Articular chondrocyte of knee joint (primary cell): ENCODE results near the gene NDUFV3. TPM values are rescaled to one million over a fixed set of nuclear protein-coding genes. Genes with fewer than 3 reads are reported as not detected.

Experiments used
- small RNA-seq: library from RNA; depleted of rRNA; stranded (forward); fragments of <200 nt; gene quantifications from one replicate; pipeline ENCODE3, GENCODE V24; 2012
- total RNA-seq: library from RNA; depleted of rRNA; stranded (reverse); fragments of >200 nt; gene quantifications from 2 replicates; pipeline ENCODE4 v1.2.3, GENCODE V29; 2012

NDUFV3 gene
- 63.6 and 64.4 TPM in 2 replicates for total RNA-seq

DNA sequence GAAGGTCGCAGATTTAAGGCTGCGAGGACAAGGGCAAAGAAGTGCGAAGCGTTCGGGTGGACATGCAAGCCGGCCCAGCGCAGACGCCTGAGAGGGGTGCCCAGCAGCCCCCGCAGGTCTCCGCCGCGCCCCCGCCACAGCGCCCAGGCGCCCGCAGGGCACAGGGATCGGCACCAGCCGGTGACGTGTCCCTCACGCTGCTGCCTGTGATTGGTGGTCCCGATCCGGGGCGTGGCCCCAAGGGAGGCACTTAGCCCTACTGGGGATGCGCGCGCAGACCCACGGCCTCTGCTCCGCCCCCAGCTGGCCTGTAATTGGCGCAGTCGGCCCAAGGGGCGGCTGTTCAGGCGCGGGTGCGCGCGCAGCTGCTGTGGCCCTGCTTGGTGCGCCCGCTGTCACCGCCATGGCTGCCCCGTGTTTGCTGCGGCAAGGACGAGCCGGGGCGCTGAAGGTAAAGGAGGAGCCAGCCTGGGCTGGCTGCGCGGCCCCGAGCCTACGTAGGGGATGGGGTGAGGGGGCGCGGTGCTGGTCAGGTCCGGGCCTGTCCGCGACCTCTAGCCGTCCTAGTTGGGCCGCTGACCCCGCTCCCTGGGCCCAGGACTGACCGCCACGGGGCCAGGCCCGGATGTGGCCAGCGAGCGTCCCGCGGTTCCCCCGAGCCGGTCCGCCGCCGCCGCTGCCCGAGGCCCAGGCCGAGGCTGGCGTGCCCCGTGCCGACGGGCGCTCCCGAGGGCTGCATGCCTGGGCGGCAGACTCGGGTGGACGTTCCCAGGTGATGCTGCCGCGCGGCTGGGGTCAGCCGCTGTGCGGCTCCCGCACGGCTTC lies at the start of gene NDUFV3:
Gene NDUFV3, plus strand, starts transcription at position 379 of the 825 bp plus-strand sequence. Its CDS starts 25 bp downstream, at position 404.

DNA sequence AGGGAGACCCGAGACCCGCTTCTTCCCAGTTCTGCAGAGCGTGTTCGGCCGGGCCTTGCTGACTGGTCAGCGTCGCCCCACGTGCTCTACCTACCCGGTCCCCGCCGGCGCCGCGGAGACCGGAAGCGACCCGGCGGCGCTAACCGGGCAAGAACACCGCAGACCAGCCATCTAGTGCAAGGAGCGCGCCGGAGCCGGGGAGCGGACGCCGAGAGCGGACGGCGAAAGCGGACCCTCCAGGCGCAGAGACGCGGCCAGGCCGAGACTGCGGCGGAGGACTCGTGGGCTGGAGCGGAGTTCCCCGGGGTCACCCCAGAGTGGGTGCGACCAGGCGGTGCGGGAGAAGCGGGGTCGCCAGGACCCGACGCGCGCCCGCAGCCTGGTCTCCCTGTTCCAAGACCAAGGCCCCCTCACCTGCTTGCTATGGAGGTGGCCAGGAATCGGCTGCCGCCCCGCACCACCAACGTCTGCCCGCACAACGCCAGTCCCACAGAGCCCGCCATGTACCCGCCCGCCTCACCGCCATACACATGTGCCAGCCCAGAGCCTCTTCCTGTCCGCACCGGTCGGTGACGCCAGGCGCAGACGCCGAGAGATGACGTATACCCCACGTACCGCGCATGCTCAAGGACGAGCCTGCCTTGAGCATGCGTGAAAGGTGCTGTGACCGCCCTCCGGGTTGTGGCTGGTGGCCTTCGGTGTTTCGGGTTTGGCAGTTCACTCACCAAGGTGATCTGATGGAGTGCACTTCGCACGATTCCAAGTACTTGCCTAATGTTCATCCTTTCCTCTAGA lies 13.9 kb upstream of the NDUFV3 start, which contains the start of gene WDR4:
Gene WDR4, minus strand, starts transcription at position 547 of the 795 bp plus-strand sequence. Its CDS starts 44 bp downstream, at position 503.

DNA sequence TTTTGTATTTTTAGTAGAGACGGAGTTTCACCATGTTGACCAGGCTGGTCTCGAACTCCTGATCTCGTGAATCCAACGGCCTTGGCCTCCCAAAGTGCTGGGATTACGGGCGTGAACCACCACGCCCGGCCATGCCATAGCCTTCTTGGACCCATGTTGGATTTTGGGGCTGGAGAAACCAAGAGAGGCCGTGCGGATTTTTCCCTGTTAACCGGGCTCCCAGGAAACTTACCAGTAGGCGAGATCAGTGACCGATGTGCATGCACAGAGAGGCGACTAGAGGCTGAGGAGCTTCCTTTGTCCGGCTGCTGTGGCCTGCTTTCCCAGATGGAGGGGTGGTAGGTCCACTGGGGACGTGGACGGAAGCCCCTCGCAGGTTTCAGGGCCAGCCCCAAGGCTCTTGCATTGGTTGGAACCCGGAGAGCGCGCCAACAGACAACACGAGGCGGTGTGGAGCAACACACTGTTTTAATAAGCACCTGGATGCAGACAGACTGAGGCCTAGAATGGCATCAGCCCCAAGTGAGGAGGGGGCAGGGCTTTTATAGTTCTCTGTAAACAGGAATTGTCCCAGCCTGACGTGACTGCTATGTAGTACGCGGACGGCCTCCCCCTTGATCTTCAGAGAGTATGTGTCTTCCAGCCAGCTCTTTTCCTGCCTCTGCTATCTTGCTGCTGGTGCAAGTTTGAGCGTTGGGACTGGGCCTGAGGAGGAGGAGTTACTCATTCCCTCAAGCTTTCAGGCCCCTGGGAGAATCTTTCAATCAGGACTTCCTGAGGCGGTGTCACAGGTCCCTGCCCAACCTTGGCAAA lies 32.2 kb downstream of the NDUFV3 start, which contains the start of gene ERVH48-1:
Gene ERVH48-1, minus strand, starts transcription at position 517 of the 813 bp plus-strand sequence. CDS start 6,624 bp downstream, outside the sequence.

Small RNA genes within 50 kb of the gene (small RNA-seq; reads per million reads assigned to genes)
- gene MIR5692B = not detected

Other genes starting within 250 kb of the NDUFV3 start
- not detected in 2 replicates for gene PDE9A, start 239.7 kb upstream of the NDUFV3 start, total RNA-seq
- 8.1 and 8.8 TPM in 2 replicates for gene WDR4, start 13.8 kb upstream of the NDUFV3 start, total RNA-seq
- gene ERVH48-1, start 32.3 kb downstream of the NDUFV3 start, total RNA-seq = not detected in 2 replicates
- gene PKNOX1, start 81.3 kb downstream of the NDUFV3 start, total RNA-seq = 11.2 and 14.4 TPM in 2 replicates
- gene CBS, start 182.5 kb downstream of the NDUFV3 start, total RNA-seq = 16.2 and 31.9 TPM in 2 replicates
- 17.4 and 43.5 TPM in 2 replicates for gene U2AF1, start 214.3 kb downstream of the NDUFV3 start, total RNA-seq